Transverse colon (tissue), 4 donors: ENCODE data around the gene RAB26.

Experiments used
- EP300 ChIP-seq: sonication (generic); formaldehyde crosslinking; IDR thresholded peaks from one replicate; pipeline ENCODE4 v1.6.1; 2017; ENCODE audit warnings: antibody characterized with exemption, low read depth
- POLR2AphosphoS5 ChIP-seq, 3 donors: sonication (generic); formaldehyde crosslinking; IDR thresholded peaks; one replicate each; pipeline ENCODE4 v1.6.1; 2016; ENCODE audit warnings: antibody characterized with exemption in 3 of 3
- TF ChIP-seq, protein P1 (sequence below), 5 experiments: fragments of 200-600 bp in 3 of 5; fragments of 450-650 bp in 2 of 5; sonication (generic) in 3 of 5; IDR thresholded peaks; 1 replicate in 2 of 5; 2 replicates in 3 of 5; pipeline ENCODE4 v1.5.1; 2016 to 2017; ENCODE audit warnings: antibody characterized with exemption in 5 of 5, inconsistent platforms in 3 of 5, mild to moderate bottlenecking in 2 of 5, moderate library complexity in 1 of 5

DNA sequence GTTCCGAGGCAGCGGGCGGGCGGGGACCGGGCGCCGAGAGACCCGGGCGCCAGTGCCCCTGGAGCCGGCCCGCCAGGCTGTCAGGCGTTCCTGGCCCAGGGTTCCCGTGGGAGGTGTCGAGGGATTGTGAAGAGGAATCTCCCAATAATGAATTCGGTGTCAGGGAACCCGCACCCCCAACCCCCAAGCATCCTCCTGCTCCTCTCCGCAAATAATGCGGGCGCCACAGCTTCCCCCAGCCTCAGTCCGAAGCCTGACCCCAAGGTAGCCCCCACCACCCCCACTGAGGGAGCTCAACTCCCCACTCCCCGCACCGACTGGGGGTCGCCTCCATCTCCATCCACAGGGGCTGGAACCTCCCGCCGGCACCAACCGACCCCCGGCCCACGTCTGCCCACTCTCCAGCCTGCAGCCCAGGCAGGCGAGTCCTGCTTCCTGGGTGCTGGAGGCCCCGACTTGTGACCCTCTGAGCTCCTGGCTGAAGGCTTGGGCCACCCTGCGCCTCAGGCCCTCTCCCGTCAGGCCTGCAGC is 48.6 kb downstream of the RAB26 start:
- TF ChIP-seq EP300: no peak
- TF ChIP-seq, protein P1, sequence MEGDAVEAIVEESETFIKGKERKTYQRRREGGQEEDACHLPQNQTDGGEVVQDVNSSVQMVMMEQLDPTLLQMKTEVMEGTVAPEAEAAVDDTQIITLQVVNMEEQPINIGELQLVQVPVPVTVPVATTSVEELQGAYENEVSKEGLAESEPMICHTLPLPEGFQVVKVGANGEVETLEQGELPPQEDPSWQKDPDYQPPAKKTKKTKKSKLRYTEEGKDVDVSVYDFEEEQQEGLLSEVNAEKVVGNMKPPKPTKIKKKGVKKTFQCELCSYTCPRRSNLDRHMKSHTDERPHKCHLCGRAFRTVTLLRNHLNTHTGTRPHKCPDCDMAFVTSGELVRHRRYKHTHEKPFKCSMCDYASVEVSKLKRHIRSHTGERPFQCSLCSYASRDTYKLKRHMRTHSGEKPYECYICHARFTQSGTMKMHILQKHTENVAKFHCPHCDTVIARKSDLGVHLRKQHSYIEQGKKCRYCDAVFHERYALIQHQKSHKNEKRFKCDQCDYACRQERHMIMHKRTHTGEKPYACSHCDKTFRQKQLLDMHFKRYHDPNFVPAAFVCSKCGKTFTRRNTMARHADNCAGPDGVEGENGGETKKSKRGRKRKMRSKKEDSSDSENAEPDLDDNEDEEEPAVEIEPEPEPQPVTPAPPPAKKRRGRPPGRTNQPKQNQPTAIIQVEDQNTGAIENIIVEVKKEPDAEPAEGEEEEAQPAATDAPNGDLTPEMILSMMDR (IDR thresholded peaks at IDR 0.05): no peak
- no peak for TF ChIP-seq POLR2AphosphoS5 (IDR thresholded peaks at IDR 0.05)
